GM21381 (cell line): ENCODE results near the gene SLC35E3.

Source experiments
- ATAC-seq: cut with Tn5 transposase; IDR thresholded peaks from one replicate; pipeline ENCODE4 v1.9.1; 2021; ENCODE audit warnings: mild to moderate bottlenecking, moderate library complexity; ENCODE audit not compliant: unreplicated experiment

The SLC35E3 gene

DNA sequence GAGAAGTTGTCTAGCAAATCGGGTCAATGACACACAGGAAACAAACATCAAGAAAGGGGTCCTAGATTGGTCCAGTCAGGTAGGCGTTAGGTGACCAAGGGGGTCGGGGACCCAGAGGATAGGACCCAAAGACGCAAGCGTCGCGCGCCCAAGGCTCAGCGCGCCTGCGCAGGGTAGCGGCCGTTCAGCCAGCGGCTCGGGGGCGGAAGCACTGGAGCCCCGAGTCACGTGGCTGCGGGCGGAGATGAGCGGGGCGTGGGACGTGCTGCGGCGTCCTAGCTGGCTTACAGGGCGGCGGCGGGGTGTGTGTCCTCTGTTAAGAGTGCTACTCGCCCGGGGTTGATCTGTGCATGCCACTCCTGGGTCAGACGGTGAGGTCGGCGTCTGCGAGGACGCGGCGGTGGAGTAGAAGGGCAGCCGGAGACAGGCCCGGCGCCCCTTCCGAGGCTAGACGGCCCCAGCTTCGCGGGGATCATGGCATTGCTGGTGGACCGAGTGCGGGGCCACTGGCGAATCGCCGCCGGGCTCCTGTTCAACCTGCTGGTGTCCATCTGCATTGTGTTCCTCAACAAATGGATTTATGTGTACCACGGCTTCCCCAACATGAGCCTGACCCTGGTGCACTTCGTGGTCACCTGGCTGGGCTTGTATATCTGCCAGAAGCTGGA, at the start of gene SLC35E3:
TSS of gene SLC35E3 (plus strand) at position 273 of the 668 bp plus-strand sequence. CDS start at position 475, 202 bp downstream.
- peak; percentile 96 for ATAC-seq

DNA sequence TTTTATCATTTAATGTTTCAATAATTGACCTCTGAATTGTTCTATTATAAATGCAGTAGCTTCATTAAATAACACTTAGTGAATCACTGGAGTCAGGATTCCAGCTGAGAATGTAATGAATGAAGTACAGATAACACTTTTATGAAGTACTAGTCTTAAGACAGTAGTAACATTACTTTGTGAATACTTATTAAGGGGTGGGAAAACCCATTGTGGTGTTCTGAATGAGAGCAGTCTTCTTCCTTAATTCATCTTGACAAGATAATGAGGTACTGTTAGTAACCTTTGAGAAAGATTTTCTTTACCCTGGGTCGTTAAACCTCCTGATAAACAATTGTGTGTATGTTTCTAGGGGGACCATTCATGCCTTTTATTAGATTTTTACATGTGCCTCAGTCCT, 46.5 kb upstream of the SLC35E3 start:
- no peak for ATAC-seq

DNA sequence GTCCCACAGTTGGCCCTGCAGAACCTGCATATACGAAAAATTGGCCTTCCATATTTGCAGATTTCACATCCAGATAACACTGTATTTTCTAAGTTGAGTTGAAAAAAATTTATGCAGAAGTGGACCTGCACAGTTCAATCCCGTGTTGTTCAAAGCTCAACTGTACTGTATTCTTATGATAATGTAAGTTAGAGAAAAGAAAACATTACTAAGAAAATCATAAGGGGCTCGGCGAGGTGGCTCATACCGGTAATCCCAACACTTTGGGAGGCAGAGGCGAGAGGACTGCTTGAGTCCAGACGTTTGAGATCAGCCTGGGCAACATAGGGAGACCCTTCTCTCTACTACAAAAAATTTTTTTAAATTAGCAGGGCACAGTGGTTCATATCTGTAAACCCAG, 18.2 kb upstream of the SLC35E3 start:
- ATAC-seq, result no peak

DNA sequence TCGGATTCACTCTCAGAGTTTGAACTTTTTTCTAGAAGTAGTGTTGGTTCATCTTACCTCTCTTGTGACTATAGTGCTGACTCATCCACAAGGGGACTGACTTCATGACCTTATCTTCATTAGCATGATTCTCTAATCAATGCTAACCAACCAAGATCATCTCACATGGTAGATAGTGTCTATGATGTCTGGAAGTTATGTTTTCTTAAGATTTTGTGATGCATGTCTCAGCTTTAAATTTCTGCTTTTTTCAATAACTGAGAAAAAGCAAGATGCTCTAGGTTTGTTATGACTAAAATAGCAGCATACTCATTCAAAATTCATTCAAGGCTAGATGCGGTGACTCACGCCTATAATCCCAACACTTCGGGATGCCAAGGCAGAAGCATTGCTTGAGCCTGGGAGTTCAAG, 12.3 kb upstream of the SLC35E3 start:
- no peak for ATAC-seq

DNA sequence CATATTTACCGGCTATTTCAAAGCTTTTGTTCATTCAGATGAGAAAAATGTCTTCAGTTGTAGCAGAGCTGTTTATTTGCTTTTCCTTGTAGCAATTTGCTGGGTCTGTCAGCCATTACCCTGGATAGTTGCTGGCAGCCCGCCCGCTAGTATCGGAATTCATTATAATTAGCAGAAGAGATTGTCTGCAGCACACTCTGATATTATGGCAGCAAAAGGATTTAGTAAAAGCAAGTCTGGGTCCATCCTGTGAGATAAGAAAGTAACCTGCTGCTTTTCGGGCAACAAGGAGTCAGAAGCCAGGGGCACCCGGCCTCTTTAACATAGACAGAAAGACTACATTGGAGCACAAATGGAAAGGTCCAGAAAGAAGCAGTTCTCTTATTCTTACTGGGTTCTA, 6.1 kb upstream of the SLC35E3 start:
- no peak for ATAC-seq

DNA sequence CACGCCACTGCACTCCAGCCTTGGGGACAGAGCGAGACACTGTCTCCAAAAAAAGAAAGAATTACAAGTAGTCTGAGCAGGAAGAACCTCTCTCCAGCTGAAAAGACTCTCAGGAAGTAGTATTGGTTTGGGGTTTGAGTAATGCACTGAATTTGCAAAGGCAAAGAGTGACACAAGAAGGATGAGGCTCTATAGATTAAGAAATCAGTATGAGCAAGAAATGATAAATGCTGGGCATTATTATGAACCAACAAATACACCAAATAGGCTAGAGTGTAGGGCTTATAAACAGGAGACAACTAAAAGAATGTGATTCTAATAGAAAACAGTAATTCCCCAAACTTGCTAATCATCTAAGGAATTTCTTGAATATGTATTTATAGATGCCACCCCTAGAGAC, 2.6 kb upstream of the SLC35E3 start:
- no peak for ATAC-seq

DNA sequence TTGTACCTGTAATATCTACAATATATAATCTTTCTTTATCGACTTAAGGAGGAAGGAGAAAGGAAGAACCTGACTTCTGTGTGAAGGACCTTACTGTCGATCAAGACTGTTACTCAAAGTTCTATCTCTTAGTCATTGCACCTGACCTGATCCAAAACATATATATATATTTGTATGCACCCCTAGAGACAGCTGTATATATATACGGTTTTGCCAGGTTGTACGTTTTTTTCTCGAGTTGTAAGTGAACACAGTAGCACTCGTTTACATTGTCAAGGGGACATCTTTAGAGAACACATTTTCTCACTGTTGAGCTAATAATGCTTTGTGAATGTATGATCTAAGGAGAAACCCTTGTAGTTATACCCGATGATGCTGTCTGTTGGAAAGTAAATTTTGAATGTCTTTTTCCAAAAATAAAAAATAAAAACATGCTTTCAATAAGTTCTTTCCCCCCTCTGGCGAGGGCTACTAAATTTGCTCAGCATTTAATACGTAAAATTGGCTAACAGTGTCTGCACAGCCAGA, 536 bp upstream of the SLC35E3 start:
- ATAC-seq, result no peak

DNA sequence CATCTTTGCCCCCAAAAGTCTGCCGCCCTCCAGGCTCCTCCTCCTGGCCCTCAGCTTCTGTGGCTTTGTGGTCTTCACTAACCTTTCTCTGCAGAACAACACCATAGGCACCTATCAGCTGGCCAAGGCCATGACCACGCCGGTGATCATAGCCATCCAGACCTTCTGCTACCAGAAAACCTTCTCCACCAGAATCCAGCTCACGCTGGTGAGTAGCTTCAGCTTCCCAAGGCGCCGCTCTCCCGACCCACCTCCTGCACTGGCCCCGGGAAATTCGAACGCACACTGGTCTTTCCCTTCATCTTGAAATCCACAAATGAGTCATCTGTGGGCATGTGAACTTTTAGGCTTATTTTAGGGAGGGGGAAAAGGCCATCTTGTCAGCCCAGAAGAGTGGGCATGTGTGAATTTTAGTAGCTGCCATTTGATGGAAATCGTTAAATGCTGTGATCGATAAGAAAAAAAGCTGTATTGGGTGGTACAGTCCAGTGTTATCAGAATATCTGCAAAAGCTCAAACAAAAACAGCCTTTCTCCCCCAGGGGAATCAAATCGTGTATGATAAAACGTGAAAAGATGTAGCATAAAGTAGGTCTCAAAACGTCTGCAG, 700 bp downstream of the SLC35E3 start:
- ATAC-seq, result peak; percentile 33

DNA sequence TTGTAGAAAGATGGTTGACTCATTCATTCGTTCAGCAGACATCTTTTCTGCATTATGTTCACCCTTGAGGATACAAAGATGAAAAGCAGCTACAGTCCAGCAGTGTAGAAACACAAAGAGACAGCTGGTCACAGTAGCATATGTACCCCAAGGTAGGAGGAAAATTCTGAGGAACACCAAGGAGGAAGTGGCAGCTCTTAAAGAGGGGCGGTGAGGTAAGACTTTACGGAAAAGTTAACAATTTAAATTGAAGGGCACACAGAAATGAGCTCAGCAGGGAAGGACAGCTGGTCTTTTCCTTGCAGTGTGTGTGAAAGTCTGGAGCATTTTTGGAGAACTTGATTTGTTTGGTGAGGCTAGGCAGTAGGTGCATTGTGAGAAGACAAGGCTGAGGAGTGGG, 3.5 kb downstream of the SLC35E3 start:
- ATAC-seq, result no peak

DNA sequence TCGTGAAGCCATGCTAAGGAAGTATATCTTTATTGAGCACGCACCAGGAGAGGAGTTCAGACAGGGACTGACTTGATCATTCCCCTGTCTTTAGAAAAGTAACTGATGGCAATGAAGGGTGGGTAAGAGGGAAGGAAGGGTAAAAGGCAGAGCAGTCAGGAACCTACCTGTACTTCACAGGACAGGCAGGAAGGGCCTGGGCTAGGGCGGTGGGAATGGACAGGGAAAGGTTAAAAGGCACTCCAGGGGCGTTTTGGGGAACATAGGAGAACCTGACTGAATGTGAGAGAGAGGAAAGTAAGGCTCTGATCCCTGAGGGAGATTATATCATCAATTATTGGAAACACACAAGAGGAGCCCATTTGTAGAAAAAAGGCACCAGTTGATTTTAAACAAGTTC, 3.9 kb downstream of the SLC35E3 start:
- ATAC-seq, result no peak

DNA sequence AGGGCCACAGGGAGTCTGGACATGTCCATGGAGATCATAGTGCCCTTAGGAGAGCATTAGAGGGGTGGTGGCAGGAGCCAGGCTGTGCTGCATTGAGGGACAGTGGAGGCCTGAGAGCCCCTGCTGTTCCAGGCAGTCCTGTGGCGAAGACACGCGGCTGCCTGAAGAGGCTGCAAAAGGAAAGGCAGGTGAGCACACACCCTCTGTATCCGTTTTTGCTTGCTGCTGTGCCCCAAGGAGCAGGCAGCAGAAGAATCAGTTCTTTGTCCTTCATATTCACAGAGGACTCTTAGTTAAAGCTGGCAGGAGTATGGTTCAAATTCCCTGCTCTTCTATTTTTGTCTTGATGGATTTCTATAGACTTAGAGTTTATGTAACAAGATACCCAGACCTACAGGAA, 4.5 kb downstream of the SLC35E3 start:
- no peak for ATAC-seq

DNA sequence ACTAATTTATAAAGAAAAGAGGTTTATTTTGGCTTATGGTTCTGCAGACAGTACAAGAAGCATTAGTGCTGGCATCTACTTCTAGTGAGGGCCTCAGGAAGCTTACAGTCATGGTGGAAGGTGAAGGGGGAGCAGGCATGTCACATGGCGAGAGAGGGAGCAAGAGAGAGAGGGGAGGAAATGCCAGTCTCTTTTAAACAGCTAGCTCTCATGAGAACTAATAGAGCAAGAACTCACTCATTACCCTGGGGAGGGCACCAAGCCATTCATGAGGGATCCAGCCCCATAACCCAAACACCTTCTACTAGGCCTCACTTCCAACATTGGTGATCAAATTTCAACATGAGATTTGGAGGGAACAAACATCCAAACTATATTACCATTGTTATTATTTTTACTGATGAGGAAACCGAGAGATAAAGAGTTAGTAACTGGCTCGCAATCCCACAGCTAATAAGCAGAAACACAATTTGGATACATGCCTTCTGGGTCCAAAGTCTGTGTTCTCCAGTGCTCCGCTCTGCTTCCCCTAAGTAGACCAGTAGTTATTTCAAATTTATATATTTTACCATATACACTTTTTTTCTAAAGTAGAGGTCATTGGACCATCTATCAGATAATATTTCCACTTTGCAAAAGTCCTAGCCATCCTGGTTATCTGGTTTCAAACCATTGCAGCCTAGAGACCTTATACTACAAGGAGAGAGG, 9.7 kb downstream of the SLC35E3 start:
- ATAC-seq, result no peak

DNA sequence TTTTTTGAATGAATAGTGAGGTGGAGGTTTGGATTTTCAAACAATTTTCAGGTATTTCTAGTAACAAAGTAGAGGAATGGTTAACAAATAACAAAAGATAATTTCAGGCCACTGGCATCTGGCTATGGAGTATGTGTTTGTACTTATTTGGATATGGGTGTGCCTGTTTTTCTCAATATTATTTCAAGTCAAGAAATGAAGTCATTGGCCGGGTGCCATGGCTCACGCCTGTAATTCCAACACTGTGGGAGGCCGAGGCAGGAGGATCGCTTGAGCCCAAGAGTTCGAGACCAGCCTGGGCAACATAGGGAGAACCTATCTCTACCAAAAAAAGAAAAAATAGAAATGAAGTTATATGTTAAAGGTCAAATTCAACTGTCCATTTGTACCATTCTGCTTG, 13.9 kb downstream of the SLC35E3 start:
- ATAC-seq, result no peak

DNA sequence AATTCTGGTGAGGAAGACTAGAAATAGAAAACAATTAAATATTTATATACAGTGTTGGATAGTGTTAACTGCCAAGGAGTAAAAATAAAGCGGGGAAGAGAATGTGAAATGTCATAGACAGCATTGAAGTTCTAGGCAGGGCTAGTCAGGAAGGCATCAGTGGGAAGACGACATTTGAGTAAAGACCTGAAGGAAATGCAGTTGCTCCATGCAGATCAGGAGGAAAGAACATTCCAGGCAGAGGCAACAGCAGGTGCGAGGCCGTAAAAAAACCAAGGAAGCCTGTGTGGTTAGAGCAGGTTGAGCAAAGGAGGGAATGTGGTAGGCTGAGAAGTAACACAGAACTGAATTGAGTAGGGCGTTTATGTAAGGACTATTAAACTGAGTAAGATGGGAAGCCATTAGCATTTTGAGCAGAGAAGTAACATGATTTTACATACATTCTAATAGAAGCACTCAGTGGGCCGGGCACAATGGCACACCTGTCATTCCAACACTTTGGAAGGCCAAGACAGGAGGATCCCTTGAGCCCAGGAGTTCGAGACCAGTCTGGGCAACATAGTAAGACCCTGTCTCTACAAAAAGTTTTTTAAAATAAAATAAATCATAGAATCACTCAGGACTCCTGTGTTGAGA, 14.9 kb downstream of the SLC35E3 start:
- no peak for ATAC-seq

DNA sequence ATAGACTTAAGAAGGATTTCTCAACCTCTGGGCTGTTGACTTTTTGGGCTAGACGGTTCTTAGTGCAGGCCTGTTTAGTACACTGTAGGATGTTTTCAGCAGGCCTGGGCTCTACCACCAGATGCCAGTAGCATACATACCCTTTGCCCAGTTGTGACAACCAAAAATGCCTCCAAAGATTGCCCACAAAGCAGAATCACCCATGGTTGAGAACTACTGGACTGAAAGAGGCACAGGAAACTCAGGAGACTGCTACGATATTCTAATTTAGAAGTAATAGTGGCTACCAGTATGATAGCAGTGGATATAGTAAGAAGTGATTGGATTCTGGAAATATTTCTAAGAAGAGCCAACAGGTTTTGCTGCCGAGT, 15.5 kb downstream of the SLC35E3 start:
- no peak for ATAC-seq

DNA sequence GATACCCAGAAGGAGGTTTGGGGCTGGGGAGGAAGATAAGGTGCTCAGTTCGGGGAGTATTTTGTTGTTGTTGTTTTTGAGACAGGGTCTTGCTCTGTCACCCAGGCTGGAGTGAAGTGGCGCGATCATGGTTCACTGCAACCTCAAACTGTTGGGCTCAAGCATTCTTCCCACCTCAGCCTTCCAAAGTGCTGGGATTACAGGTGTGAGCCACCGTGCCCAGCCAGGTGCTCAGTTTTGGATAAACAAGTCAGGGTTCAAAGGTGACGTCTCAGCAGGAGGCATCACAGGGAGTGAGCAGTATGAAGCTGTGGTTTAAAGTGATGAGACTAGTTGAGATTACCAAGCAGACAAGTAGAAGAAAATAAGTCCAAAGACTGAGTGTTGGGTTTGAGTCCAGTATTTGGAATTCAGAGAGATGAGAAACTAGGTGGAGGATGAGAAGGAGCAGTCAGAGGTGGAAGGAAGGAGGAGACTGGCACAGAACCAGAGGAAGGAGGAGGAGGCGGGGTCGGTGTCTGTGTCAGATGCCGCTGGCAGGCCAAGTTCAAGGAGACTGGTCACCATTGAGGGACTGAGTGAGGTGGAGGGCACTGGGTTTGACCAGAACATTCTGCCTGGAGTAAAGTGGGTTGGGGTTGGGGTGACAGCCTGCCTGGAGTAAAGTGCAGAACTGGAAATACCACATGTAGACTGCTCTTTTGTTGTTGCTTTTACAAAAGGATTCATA, 16.1 kb downstream of the SLC35E3 start:
- ATAC-seq, result no peak

DNA sequence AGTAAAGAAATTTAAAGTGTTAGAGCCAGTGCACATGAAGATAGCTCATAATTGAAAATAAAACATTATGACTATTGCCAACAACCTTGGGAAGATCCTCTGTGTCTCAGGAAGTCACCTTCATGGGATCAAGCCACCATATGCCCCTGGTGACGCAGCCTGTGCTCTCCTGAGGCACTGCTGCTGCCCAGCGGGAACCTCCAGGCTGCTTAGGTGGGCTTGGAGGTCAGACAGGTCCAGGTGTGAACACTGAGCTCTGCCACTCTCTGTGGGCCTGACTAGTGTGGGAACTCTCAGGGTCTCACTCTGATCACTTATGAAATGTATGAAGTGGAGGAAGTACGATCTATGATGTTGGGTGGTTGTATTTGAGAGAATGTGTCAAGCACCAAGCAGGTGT, 16.7 kb downstream of the SLC35E3 start:
- ATAC-seq, result no peak

DNA sequence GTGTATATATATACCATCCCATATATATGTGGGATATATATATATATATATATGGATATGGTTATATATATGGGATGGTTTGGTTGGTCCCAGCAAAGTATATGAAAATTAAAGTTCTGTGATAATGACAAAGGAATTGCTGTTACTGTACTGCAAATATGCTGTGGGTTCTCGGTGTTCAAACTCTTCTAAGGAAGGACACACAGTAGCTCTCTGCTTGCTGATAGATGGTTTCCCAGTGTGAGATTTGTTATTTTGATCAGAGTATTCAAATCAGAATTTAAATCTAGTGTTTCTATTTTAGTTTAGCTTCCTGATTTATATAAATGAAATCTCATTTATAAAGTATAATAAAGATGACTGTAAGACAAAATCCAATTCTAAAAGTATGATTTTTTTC, 19.7 kb downstream of the SLC35E3 start:
- no peak for ATAC-seq

DNA sequence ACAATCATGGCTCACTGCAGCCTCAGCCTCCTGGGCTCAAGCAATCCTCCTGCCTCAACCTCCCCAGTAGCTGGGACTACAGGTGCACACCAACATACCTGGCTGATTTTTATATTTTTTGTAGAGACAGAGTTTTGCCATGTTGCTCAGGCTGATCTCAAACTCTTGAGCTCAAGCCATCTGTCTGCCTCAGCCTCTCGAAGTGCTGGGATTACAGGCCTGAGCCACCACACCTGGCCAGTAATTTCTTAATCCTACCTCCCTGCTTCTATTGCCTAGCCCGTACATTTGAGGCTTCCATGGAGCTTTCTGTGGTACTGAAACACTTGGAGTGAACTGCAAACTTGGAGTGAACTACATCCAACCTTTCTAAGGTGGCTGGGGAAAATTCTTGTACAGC, 20.7 kb downstream of the SLC35E3 start:
- ATAC-seq, result no peak

DNA sequence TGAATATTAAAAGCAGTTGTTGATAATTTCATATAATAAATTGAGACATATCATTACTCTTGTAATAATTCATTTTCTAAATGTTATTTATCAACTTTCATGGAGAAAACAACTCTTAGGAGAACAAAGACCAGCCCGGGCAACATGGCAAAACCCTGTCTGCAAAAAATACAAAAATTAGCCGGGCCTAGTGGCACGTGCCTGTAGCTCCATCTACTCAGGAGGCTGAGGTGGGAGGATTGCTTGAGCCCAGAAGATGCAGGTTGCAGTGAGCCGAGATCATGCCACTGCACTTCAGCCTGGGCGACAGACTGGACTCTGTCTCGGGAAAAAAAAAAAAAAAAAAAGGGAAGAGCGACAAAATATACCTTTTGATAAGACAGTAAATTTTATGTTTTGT, 21.2 kb downstream of the SLC35E3 start:
- no peak for ATAC-seq

DNA sequence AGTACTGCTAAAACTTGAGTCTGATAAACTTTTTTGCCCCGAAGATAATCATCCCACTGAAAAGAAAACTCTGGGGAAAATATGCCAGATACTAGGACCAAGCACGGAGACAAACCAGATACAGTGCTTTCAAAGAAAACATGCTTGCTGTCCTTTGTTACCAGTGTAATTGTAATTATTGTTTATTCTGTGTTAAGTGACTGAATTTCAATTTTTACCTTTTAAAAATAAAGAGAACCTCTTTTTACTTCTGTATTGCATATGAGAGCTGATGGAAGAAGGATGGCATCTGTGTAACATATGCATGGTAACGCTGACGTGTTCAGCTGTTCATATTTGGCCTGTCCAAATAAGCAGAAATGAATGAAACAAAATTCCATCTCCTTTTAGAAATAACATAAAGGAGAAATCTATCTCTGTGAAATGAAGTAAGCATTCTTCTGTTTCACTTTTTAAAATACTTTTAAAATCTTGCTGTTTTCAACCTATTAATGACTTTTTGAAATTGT, 22.5 kb downstream of the SLC35E3 start:
- ATAC-seq, result no peak
